NCI-H345 treated with DMSO at 0.1 percent for 48 hours (cell line): ENCODE results near the gene CORO2B.

ENCODE experiments used
- DNase-seq: peaks from one replicate; lab custom pipeline; 2025; ENCODE audit not compliant: unreplicated experiment; lab: John Stamatoyannopoulos, UW

Gene CORO2B

DNA sequence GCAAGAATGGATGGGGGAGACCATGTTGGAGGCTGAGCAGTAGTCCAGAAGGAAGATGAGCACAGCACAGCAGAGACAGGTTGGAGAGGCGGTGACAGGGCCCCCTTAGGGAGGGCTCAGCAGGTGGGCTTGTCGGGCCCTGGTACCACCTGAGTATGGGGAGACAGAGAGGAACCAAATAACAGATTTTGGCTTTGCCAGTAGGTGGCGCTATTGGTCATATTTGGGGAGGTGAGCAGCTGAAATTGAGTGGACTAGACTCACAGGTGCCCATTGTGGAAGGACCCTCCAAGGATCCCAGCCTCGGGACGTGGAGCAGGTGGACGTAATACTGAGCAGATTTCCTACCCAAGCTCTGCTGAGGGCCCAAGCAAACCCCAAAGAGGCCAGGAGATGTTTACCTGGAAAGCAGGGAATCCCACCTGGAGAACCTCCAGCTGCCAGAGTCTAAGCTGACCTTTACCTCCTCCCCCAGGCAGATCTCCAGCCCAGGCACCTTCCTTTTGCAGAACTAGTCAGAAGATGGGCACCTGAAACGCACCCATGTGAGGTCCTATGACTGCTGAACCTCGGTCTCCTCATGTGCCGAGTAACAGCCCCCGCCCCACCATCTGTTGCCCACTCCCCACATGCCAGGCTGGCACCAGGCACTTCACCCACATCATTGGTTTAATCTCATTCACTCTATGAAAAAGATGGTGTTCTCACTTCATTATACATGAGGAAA is 24.6 kb upstream of the CORO2B start:
- peak; percentile 33 for DNase-seq

DNA sequence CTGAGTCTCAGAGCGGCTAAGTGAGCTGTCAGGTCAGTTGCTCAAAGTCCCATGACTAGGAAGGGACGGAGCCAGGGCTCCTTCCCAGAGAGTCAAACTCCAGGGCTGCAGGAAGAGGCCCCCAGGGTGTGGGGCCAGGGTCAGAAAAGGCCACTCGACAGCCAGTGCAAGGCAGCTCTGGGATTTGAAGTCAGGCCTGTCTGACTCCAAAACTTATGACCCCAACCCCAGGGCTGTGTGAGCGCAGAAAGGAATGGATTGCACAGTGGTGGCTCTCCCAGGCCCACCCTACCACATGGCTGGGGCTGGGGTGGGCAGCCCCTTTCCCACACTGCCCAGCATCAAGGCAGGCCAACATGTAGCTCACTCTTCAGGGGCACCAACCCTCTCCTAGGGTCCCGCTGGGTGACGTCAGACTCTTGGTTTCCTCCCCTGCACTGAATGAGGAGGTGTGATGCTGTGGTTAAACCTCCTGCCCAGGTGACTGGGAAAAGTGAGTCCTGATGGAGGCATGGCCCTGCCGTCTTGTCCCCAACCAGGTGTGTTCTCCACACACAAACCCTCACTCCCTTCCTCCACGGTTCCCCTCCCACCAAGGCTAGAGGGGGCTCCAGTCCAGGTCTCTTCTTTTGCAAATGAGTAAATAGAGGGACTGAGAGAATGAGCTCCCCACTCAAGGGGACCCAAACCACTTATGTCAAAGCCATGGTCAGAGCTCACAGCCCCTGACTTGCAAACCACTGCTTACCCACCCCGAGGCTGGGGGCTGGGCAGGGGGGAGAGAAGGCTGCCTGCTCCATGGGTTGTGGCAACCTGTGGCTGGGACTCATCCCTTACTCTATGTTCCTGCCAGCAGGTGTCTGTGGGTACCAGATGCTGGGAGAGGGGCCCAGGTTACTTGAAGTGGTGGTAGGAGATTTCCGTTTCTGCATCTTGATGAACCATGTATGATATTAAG is 23.8 kb upstream of the CORO2B start:
- DNase-seq: no peak

DNA sequence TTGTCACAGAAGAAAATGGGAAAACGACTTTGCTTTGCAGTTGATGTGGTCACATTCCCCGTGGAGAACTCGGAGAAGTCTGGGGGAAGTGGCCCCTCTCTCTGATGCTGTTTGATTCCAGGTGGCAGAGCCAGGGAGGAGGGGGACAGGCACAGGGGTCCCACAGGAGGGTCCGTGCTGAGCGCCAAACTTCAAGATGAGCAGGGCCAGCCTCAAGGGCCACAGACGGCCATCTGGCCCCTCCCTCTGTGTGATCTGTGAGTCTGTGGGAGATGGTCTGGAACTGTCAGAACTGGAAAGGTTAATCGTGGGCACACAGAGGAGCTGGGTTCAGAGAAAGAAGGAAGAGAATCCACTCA is 23.1 kb upstream of the CORO2B start:
- DNase-seq: no peak

DNA sequence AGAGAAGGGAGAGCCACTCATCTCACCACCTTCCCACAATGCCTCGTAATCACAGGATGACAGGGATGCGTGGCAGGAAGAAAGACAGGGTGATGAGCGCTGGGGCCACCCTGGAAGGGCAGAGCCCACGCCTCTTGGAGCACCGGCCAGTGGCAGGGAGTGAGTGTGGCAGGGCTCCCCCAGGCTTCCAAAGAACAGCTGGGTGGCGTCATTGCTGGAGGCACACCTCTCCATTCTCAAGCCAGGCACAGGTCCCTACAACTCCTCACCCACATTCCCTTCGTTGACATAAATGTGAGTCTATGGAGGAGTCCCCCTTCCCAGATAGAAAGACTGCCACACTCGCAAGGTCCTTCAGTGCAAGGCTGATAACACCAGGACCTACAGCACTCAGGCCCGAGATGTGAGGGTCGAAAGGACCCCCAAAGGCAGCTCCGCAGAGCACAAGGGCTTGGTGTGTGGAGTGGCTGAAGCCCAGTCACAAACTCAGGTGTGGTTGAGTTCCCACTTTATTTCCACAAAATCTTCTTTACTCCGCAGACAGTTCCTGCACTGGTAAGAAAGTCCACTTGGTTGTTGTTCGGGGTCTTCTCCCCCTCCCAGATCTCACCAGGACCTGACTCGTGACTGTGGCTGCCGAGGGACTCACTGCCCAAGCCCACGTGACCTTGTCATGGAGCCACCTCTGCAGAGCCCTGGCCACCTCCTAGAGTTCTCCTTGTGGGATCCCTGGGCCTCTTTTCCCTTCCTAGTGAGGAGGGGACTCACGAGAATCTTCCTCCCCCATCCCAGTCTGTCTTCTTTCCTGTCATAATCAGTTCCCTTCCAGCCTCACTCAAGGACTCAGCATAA is 22.4 kb upstream of the CORO2B start:
- DNase-seq: no peak

DNA sequence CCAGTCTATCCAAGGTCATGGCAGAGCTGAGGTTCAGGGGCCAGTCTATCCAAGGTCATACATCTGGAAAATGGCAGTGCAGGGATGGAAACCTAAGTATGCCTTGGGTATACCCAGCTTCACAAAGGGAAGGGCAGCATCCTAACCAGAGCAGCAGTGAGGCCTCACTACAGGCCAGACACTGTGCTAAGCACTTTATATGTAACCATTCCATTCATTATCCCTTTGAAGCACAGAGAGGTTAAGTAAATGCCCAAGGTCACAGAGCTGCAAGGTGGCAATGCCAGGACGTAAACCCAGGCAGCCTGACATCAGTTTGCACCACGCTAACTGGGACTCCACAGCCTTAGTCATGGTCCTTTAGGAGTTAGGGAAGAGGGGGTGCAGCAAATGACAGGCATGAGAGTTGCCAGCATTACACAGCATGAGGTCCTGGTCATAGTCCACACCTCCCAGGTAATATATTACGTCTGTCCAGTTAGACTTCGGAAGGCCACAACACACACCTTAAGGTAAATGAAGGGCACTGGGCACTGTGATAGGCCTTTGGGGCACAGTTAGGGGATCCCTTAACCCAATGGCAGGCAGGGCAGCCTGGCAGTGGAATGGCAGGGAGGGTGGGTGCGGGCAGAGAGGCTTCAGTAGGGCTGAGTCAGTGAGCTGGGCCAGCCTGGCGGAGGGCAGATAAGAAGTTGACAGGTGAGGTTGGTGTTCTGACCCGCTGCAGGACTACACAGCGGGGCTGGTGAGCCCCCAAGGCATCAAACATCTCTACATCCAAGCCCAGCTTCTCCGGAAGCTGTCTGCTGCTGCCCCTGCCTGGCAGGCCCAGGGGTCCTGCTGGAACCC is 21.1 kb upstream of the CORO2B start:
- no peak for DNase-seq

DNA sequence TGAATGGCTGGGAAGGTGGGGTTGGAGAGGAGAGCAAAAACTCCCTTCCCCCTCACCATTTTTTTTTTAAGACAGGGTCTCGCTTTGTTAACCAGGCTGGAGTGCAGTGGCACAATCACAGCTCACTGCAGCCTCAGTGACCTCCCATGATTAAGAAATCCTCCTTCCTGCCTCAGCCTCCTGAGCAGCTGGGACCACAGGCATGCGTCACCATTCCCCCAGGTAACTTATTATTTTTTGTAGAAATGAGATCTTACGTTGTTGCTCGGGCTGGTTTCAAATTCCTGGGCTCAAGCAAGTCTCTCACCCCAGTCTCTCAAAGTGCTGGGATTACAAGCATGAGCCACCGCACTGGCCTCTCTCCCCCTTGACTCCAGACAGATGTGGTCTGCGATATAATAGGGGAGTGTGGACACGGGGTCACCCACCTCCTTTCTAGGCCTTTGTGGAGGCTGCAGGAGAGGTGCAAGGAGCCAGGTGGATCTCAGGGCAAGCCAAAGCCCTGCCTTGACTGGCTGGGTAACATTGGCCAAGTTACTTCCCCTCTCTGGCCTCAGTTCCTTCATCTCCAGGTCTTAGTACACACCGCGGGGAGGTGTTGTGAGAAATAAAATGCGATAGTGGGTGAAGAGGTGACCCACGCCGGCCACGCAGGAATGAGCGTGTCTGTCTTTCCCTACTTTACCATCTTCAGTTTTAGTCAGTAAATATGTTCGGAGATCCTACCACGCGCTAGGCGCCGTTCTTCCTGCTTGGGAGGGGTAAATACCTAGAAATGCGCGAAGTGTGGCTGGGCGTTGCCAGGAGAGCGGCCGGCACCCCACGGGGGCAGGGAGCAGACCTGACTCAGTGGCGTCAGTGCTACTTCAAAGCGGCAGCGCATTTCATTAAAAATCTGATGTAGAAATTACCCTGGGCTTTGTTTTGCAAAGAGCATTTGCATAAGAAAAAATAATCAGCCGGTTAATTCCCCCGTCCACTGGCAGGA is 20.2 kb upstream of the CORO2B start:
- DNase-seq: no peak

DNA sequence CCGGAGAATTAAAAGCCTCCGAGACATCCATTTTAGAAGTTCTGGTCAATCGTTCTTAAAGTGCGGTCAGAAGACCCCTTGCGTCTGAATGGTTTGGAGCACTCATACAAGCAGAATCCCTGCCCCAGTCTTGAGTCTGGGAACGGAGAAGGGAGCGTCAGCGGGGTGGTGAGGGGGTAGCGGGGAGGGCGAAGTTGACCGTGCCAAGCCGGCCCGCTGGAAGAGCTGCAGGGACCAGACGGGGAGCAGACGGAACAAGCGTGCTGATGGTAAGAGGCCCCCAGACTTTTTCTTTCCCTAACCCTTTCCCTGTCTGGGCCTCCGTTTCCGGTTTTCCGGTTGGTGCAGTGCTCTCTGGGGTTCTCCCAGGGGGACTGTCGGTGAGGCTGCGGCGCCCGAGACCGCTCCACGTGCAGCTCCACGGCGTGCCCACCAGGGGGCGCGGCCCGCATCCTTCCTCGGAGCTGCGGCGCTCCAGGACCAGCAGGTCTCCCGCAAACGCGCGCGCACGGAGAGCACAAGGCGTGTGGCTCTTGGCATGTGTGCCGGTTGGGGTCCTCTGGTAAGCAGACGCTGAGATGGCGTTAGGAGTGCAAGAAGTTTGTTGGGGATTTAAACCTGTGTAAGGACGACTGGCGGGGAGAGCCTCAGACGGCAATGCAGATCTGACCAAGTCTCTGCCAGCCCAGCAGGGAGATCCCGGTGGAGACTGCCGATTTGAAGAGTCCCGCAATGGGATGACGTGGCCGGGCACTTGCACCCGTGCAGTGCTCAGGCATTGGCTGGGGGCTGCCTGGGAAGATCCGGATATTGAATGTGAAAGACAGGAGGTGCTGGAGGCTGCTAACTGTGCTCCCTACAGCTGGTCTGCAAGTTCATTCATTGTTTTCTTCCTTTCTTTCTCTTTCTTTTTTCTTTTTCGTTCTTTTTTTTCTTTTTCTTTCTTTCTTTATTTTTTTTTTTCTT is 19.2 kb upstream of the CORO2B start:
- DNase-seq: peak; percentile 60

DNA sequence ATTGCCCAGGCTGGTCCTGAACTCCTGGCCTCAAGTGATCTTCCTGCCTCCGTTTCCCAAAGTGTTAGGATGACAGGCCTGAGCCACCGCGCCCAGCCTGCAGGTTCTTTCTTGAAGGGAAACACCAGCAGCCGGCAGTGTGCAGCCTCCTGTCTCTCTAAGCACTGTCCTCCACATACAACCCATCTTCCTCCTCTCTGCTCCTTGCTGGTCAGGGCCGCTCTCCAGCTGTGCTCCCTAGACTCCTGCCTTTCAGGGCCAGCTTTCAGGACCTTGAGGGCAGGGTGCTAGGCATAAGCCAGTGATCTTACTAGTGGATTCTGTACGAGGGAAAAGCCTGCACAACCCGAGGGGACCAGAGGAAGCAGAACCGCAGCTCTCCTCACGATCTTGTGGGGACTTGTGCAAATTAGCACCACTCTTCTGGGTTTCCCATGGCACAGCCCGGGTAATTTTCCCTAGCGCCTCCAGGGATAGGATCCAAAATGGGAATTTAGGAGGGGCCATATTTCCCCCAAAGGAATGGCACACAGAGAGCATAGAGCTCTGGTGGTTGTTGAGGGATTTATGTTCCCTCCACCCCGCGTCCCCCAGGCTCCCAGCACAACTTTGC is 18.2 kb upstream of the CORO2B start:
- no peak for DNase-seq

DNA sequence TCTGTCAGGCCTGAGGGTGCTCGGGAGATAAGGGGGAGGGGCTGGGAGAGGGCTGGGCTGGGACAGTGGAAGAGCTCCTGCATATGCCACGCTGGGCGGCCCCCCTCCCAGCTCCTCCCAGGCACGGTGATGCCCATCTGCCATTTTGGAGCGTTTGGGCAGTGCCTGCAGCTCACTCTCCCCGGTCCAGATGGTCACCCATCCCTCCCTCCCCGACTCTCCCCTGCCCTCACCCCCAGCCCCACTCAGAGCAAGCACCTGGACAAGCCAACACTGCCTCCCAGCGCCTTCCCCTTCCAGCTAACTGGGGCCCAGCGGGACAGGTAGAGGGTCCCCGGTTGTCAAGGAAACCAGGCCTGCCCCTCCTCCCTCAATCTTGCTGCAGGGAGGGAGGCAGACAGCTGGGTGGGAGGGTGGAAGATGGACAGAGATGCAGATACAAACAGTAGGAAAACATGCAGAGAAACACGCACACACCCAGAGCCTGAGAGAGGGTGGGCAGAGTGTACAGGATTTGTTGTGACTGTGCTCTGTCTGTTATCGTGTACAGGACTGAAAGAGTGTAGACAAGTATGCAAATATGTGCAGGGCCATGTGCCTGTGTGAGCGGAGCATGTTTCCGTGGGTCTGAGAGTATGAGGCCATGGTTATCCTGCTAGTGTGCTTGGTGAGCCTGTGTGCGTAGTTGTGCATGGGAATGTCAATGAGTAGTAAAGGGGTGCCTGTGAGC is 17.5 kb upstream of the CORO2B start:
- no peak for DNase-seq

DNA sequence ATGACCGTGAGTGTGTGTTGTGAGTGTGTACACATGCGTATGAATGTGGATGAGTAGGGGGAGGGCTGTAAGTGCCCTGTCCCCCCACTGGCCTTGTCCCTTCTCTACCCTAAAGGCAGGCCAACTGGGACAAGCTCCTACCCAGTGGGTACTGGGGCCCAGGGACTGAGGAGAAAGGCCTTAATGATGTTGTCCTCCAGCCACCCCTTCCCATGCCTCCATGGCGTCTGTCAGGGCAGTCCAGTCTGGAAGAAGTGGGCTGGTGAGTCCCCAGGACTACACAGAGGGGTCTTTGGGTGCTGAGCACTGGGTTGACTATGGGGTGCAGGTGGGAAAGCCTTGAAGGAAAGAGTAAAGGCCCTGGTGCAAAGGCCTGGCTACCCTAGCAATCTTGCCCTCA is 16.9 kb upstream of the CORO2B start:
- no peak for DNase-seq

DNA sequence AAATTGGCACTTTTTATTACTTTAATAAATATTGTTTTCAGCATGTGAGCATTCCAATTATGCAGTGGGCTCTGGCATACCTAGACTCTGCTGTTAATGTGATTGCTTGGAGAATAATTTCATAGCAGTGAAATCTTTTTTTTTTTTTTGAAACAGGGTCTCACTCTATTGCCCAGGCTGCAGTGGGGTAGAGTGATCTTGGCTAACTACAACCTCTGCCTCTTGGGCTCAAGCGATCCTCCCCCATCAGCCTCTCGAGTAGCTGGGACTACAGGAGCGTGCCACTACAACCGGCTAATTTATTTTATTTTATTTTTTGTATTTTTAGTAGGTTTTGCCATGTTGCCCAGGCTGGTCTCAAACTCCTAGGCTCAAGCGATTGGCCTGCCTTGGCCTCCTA is 14.6 kb upstream of the CORO2B start:
- DNase-seq: no peak

DNA sequence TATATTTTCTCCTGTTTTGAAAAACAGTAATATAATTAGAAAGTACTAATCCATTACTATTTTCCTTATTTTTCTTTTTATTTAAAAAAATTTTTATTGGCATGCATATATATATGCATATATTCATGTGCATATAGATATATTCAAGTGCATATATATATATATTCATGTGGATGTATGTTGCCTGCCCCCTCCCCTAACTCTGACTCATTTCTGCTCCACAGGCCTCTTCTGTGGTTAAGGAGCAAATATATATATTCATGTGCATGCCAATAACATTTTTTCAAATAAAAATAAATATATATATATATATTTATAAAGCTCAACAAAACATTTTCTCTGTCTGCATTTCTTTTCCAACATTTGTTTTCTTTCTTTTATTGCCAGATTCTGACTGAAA is 13.6 kb upstream of the CORO2B start:
- no peak for DNase-seq

DNA sequence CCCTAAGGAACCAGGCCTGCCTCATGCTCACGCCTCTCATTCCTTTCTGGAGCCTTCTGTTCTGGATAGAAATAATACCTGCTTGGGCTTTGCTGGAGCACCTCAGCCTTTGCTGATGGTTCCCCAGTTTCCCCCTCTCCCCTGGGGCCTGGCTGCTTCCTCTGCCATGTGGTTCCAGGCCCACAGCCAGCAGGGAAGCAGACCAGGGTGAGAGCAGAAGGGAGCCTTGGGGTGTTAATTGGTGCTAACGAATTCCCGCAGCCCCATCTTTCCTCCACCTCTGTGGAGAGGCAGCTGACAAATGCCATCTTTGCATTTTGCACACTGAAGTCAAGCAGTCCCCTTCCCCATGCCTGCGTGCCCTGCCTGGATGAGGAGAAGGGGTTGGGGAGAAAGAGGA is 13.1 kb upstream of the CORO2B start:
- no peak for DNase-seq

DNA sequence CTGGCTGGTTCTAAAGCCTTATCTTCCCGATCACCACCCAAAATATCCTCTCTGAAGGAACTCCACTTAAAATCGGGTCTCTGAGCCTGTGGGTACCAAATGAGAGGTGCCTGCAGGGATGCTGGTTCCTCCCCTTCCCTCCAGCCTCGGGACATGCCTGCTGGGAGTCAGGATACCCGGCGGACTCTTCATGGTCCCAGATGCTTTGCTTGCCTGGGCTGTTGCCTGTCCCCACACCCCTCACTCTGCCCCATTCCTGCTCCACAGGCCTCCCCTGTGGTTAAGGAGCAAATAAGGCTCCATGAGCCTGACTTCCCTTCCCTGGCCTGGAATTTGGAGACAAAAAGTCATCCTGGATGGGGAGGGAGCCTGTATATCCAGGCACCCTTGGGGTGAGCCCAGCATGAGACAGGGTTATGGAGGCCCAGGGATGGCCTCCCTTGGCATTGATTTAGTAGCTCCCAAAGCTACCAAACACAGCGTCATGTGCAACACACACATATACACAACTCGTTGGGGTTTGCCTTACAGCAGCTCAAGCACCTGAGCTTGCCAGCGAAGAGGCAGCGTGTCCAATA is 12.3 kb upstream of the CORO2B start:
- no peak for DNase-seq

DNA sequence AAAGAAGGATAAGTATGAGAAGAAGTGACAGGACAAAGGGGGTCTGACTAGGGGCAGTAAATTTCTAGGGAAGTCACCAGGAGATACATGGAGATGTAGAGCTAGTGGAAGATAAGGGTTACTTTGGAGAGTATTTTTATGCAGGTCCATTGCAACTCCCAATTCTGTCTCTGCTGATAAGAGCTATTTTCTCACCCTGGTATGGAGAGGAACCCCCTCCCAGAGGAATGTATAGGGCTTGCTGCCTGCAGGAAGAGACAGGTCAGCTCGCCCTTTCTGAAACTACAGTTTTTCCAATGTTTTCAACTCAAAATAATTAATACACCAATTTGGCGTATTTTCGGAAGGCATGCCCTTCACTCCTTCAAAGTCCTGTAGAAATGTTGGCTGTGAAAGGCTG is 11.4 kb upstream of the CORO2B start:
- no peak for DNase-seq

DNA sequence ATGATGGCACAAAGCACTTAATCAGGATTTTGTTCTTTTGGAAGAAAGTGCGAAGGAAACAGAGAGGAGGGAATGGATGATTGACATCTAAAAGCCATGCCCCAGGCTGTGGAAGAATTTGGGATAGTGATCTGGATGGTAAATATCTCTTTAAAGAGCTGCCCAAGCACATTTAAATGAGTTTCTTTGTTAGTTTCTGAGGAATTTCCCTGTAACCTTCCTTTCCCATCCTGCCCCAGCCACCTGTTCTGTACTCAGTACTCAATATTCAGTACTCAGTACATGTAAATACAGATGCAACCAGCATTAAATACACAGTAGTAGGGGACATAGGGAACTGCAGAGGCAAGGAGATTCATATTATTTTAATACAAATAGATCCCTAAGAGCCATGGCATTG is 7.8 kb upstream of the CORO2B start:
- DNase-seq: no peak

DNA sequence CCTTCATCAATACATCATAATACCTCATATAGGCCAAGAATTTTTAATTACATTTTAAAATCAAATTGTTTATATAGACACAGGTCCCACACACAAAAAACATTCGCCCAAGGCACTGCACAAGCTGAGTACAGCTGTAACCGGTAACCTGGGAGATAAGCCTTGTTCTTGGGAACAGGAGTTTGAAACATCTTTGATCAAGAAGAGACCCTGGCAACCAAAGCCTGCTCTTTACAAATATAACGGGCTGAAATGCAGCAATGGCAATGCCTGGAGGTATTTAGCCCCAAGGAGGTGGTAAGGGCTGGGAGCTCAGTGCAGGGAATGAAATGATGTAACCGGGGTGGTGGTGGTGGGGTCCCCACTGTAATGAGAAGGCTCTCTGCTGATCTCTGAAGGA is 7.2 kb upstream of the CORO2B start:
- no peak for DNase-seq
